Tibial artery (tissue), 4 donors: ENCODE data around the gene ERCC6L2.

Experiments
- DNase-seq, 2 donors: peaks; one replicate each; pipeline ENCODE4 v3.0.0-alpha.2; 2019
- H3K27ac ChIP-seq, 2 donors: fragments of 200-600 bp; sonication (generic) in 1 of 2; 1 replicate in 1 of 2; 2 replicates in 1 of 2; pipeline ENCODE4 v1.5.1; 2018 to 2019; ENCODE audit warnings: mild to moderate bottlenecking in 1 of 2
- H3K27me3 ChIP-seq, 2 donors: fragments of 200-600 bp; sonication (generic) in 1 of 2; one replicate each; pipeline versions ENCODE4 v1.5.1 to v1.6.0; 2016 to 2019
- H3K36me3 ChIP-seq, 3 donors: fragments of 200-600 bp; sonication (generic) in 2 of 3; one replicate each; pipeline ENCODE4 v1.5.1; 2016 to 2019; ENCODE audit warnings: mild to moderate bottlenecking in 2 of 3
- H3K4me1 ChIP-seq, 4 donors: fragments of 200-600 bp; sonication (generic) in 2 of 4; 1 replicate in 3 of 4; 2 replicates in 1 of 4; pipeline ENCODE4 v1.5.1; 2016 to 2019
- H3K4me3 ChIP-seq, 2 donors: fragments of 200-600 bp; sonication (generic) in 1 of 2; 1 replicate in 1 of 2; 2 replicates in 1 of 2; pipeline ENCODE4 v1.5.1; 2018 to 2019; ENCODE audit warnings: mild to moderate bottlenecking in 2 of 2
- H3K9me3 ChIP-seq, 3 donors: fragments of 200-600 bp; sonication (generic) in 1 of 3; one replicate each; pipeline ENCODE4 v1.5.1; 2016 to 2019
- CTCF ChIP-seq, 2 experiments: fragments of 200-600 bp in 1 of 2; fragments of 450-650 bp in 1 of 2; IDR thresholded peaks; one replicate each; pipeline ENCODE4 v1.5.1; 2017 to 2019; ENCODE audit warnings: antibody characterized with exemption in 2 of 2, mild to moderate bottlenecking in 1 of 2, moderate library complexity in 1 of 2
- intact Hi-C: fragments of 100-400 bp; cut with DNase I; formaldehyde crosslinking; loops from one replicate; pipeline ENCODE4 v1.15.0; 2023; ENCODE audit warnings: low total_unique reads

ERCC6L2 gene

GRCh38 chr9:95845751-95846150 lies 29.7 kb upstream of the ERCC6L2 start:
- Histone ChIP-seq H3K27me3 (no peaks in the 10 kb centered on the region), H3K27ac (no peak overlapping the region), H3K4me1 (peaks cover 0 to 2% (median 0%) of the 10 kb centered on the region in 4 donors), H3K9me3 (no peaks in the 10 kb centered on the region), H3K4me3 (no peak overlapping the region), H3K36me3 (peaks cover 0 to 5% (median 0%) of the 10 kb centered on the region in 3 donors)
- DNase-seq: no peak
- TF ChIP-seq CTCF (IDR thresholded peaks at IDR 0.05): no peak
- intact Hi-C loops: no loop called here

- intact Hi-C loops: no loop called here
- Histone ChIP-seq H3K36me3 (peaks cover 0 to 5% (median 0%) of the 10 kb centered on the region in 3 donors), H3K9me3 (no peaks in the 10 kb centered on the region), H3K27ac (no peak overlapping the region), H3K4me1 (no peaks in the 10 kb centered on the region), H3K27me3 (no peaks in the 10 kb centered on the region), H3K4me3 (no peak overlapping the region)
- TF ChIP-seq CTCF (IDR thresholded peaks at IDR 0.05): no peak
- no peak for DNase-seq
Observed at GRCh38 chr9:95848764-95849163, 26.7 kb upstream of the ERCC6L2 start.

- DNase-seq: no peak
- Histone ChIP-seq H3K4me1 (peaks cover 0 to 9% (median 0%) of the 10 kb centered on the region in 4 donors), H3K27me3 (no peaks in the 10 kb centered on the region), H3K27ac (no peak overlapping the region), H3K36me3 (peaks cover 0 to 5% (median 0%) of the 10 kb centered on the region in 3 donors), H3K4me3 (no peak overlapping the region), H3K9me3 (no peaks in the 10 kb centered on the region)
- TF ChIP-seq CTCF (IDR thresholded peaks at IDR 0.05): no peak
- intact Hi-C loops: no loop called here
Observed at GRCh38 chr9:95852059-95853032, 23.1 kb upstream of the ERCC6L2 start.

DNA sequence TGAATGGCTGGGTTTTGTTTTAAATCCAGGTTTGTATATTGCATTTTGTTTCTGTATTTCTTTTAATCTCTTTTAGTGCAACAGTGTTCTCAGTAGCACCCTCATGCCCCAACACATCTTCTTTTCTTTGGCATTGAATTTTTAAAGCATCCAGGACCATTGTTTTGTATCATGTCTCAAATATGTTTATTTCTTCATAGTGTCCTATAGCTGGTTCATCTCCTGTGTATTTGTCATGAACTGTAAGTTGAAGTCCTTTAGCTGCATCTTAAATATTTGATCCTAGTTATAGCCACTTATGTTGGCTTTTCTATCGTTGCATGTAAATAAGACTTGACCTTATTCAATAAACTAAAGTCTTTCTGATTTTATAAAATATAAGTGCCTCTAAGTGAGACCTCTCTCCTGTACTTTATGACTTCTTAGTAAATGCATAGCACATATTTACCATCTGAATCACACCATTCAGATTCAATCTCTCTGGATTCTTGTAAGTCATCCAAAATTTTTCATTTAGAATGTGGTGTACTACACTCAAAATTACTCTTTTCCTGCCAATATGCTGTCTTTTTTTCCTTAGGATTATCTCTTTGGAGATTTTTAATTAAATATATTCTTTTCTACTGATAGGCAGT lies 21.0 kb upstream of the ERCC6L2 start:
- H3K9me3 ChIP-seq: no peaks in the 10 kb centered on the region
- peaks cover 0 to 9% (median 0%) of the 10 kb centered on the region in 4 donors for H3K4me1 ChIP-seq
- intact Hi-C loops: no loop called here
- H3K4me3 ChIP-seq: no peak overlapping the region
- DNase-seq: no peak
- TF ChIP-seq CTCF (IDR thresholded peaks at IDR 0.05): no peak
- H3K36me3 ChIP-seq: peaks cover 0 to 4% (median 0%) of the 10 kb centered on the region in 3 donors
- H3K27ac ChIP-seq: no peak overlapping the region
- H3K27me3 ChIP-seq: no peaks in the 10 kb centered on the region

- H3K9me3 ChIP-seq: no peaks in the 10 kb centered on the region
- H3K4me3 ChIP-seq: no peak overlapping the region
- DNase-seq: no peak
- H3K27ac ChIP-seq: no peak overlapping the region
- peaks cover 0 to 9% (median 0%) of the 10 kb centered on the region in 4 donors for H3K4me1 ChIP-seq
- TF ChIP-seq CTCF (IDR thresholded peaks at IDR 0.05): no peak
- intact Hi-C loops: no loop called here
- H3K36me3 ChIP-seq: no peaks in the 10 kb centered on the region
- H3K27me3 ChIP-seq: no peaks in the 10 kb centered on the region
Observed at GRCh38 chr9:95855961-95856360, 19.5 kb upstream of the ERCC6L2 start.
